Aorta (tissue), 5 donors: Measurements from ENCODE around the gene EDC3. TPM values are rescaled to one million over a fixed set of nuclear protein-coding genes. Genes with fewer than 3 reads are reported as not detected.
"Not testable (repeated sequence)": the region's sequence is repeated elsewhere in the genome, so short reads cannot be mapped to it uniquely, and the experiment has no call there.

ENCODE experiments used
- ATAC-seq: fragments of 200-7000 bp; cut with Tn5 transposase; one replicate; pipeline ENCODE4 v1.9.1; 2022; ENCODE audit warnings: moderate library complexity; ENCODE audit not compliant: low FRiP score
- DNase-seq, 2 donors: peaks; one replicate each; pipeline ENCODE4 v3.0.0-alpha.2; 2020
- H3K27ac ChIP-seq, 2 donors: one replicate each; pipeline ENCODE4 v1.5.1; 2013; ENCODE audit warnings: low read length in 2 of 2, mild to moderate bottlenecking in 2 of 2, moderate library complexity in 2 of 2, control low read depth in 1 of 2, inconsistent platforms in 1 of 2, low read depth in 1 of 2
- H3K27me3 ChIP-seq, 2 donors: one replicate each; pipeline ENCODE4 v1.6.1; 2013; ENCODE audit warnings: control low read depth in 1 of 2, low read length in 1 of 2, mild to moderate bottlenecking in 1 of 2, moderate library complexity in 1 of 2; ENCODE audit not compliant: insufficient read depth in 2 of 2, control insufficient read depth in 1 of 2
- H3K36me3 ChIP-seq, 2 donors: one replicate each; pipeline ENCODE4 v1.6.1; 2013; ENCODE audit warnings: control low read depth in 1 of 2, low read length in 1 of 2, mild to moderate bottlenecking in 1 of 2; ENCODE audit not compliant: insufficient read depth in 2 of 2, control insufficient read depth in 1 of 2
- H3K4me1 ChIP-seq, 2 donors: one replicate each; pipeline ENCODE4 v1.6.1; 2013; ENCODE audit warnings: low read length in 2 of 2, control low read depth in 1 of 2, mild to moderate bottlenecking in 1 of 2, moderate library complexity in 1 of 2; ENCODE audit not compliant: insufficient read depth in 2 of 2, control insufficient read depth in 1 of 2
- H3K4me3 ChIP-seq, 2 donors: one replicate each; pipeline ENCODE4 v1.5.1; 2013; ENCODE audit warnings: low read length in 2 of 2, control low read depth in 1 of 2, mild to moderate bottlenecking in 1 of 2
- H3K9me3 ChIP-seq: one replicate; pipeline ENCODE4 v1.6.1; 2013; ENCODE audit warnings: mild to moderate bottlenecking, low read length; ENCODE audit not compliant: control insufficient read depth
- WGBS, 2 donors: extraction: QIAGEN DNeasy Blood & Tissue Kit; methylation state at CpG; one replicate each; pipeline ENCODE4 v1.1.7; 2013; 5-methylcytosine and 5-hydroxymethylcytosine counted together
- intact Hi-C, 2 donors: fragments of 100-400 bp; cut with DNase I; formaldehyde crosslinking; loops; one replicate each; pipeline versions ENCODE4 v1.14.2 to v1.15.0; 2022
- polyA plus RNA-seq, 2 donors: library from polyadenylated mRNA; stranded (reverse); fragments of 200-250 nt; gene quantifications; one replicate each; pipeline ENCODE4 v1.2.3, GENCODE V29; 2013
- total RNA-seq, 2 donors: library from RNA; stranded (reverse); fragmentation: NEBNext Ultra II Directional; extraction: Animal tissue kit (Norgen Biotek cat#: 25700); gene quantifications; one replicate each; pipeline ENCODE4 v1.2.1, GENCODE V29; 2021
- donor health status: healthy with polysubstance abuse.
- donor health status: Bipolar disorder and iron deficiency.
- donor health status: DM: no; HTN: no; CAD: no.
- donor health status: DM: no; HTN: no; CAD: no.
- donor health status: DM: yes; HTN: yes; CAD: no.

The EDC3 gene
- total and polyA plus RNA-seq, 4 donors = 13.4 to 30.8 (median 24.2) TPM

DNA sequence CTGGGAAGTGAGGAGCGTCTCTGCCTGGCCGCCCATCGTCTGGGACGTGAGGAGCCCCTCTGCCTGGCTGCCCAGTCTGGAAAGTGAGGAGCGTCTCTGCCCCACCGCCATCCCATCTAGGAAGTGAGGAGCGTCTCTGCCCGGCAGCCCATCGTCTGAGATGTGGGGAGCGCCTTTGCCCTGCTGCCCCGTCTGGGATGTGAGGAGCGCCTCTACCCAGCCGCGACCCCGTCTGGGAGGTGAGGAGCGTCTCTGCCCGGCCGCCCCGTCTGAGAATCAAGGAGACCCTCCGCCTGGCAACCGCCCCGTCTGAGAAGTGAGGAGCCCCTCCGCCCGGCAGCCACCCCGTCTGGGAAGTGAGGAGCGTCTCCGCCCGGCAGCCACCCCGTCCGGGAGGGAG lies 32.9 kb upstream of the EDC3 start:
- H3K9me3 ChIP-seq, H3K4me3 ChIP-seq, H3K36me3 ChIP-seq, intact Hi-C loops, H3K27ac ChIP-seq, ATAC-seq, H3K27me3 ChIP-seq, H3K4me1 ChIP-seq: not testable (repeated sequence)
- WGBS, 2 donors = 77 to 82% methylated on average over 18 to 25 of the region's 30 CpGs
- peak in 1 of 2 donors; percentile 22 for DNase-seq

DNA sequence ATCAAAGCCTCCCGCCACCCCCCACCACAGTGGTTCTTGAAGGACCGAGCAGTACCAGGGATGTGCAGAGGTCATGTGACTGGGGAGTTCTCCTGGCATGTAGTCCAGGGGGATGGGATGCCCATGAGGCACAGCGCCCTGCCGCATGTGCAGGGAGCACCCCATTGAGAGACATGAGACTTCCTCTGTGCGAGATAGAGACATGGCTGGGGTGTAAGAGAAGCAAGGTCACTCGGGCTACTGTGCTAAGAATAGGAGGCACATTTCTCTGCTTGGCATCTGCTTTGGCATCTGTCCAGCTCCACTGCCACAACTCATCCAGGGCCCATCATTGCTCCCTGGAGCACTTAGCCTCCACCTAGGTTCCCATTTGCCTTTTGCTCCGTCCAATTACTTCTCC lies 31.9 kb upstream of the EDC3 start:
- 59 to 62% methylated on average over 7 of the region's 7 CpGs for WGBS, 2 donors

DNA sequence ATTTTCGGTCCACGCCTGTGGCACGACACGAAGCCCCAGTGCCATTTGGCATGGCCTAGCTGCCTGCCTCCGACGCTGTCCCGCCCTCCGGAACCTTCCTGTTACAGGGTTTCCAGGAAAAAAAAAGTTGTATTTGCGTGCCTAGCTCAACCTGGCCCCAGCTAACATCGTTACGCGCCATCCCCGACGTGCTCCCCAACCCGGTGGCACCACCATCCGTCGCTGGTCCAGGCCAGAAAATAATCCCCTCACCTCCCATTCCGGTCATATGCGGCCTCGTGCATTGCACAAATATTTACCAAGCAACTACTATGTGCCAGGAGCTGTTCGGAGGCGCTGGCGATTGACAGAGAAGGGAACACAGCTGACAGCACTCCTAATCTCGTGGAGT lies 30.9 kb upstream of the EDC3 start:
- Histone ChIP-seq H3K4me1 (no peaks in the 10 kb centered on the region), H3K27me3 (no peaks in the 10 kb centered on the region), H3K9me3 (no peaks in the 10 kb centered on the region), H3K36me3 (no peaks in the 10 kb centered on the region), H3K4me3 (peak overlapping the region in 1 of 2 donors; percentile 66), H3K27ac (no peak overlapping the region)
- intact Hi-C loops = no loop called here
- DNase-seq = no peak
- no peak for ATAC-seq
- WGBS, 2 donors = 24 to 32% methylated on average over 24 of the region's 24 CpGs

More for the DNA sequence above, 31.9 kb upstream of the EDC3 start:
- DNase-seq (no peak), ATAC-seq (no peak)
- no peak overlapping the region for H3K4me3 ChIP-seq
- no peaks in the 10 kb centered on the region for H3K4me1 ChIP-seq
- no peaks in the 10 kb centered on the region for H3K27me3 ChIP-seq
- no peaks in the 10 kb centered on the region for H3K9me3 ChIP-seq
- intact Hi-C loops = no loop called here
- no peak overlapping the region for H3K27ac ChIP-seq
- no peaks in the 10 kb centered on the region for H3K36me3 ChIP-seq

DNA sequence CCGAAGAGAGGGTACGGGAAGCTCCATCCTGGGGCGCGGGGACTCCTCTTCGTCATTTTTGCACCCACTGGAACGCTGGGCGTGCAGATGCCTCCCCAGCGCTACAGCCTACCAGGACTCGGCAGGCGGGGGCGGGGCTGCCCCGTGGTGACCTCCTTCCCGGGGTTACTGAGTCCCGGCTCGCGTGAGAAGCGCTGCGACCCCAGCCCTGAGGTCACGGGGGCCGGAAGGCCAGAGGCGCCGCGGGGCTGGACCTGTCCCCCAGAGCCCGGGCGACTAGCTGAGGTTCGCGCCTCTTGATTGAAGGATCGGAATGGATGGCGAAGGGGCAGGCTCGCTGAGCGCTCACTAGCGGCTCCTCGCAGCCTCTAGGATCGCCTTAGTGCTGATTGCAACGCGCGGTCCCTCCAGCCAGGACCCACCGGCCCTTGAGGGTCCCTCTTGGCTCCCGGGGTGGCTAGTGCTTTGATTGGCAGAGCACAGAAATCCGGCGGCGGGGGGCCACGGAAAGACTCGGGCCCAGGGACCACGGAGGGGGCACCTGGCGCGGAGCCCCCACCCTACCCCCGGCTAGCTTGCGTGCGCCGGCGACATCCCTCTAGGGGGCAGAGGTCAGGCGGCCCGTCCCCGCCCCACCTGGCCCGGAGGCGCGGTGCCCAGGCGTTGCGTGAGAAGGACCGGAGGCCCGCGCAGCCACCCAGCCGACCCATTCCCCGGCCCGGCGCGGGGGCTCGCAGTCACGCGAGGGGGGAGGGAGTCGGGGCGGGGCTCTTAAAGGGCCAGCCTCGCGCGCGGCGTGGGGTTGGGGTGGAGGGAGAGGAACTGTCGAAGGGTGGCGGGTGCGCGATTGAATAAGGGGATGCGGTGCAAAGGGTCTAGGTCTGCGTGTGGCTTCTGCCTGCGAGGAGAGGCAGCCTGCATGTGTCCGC lies 30.3 kb upstream of the EDC3 start:
- no peaks in the 10 kb centered on the region for H3K4me1 ChIP-seq

DNA sequence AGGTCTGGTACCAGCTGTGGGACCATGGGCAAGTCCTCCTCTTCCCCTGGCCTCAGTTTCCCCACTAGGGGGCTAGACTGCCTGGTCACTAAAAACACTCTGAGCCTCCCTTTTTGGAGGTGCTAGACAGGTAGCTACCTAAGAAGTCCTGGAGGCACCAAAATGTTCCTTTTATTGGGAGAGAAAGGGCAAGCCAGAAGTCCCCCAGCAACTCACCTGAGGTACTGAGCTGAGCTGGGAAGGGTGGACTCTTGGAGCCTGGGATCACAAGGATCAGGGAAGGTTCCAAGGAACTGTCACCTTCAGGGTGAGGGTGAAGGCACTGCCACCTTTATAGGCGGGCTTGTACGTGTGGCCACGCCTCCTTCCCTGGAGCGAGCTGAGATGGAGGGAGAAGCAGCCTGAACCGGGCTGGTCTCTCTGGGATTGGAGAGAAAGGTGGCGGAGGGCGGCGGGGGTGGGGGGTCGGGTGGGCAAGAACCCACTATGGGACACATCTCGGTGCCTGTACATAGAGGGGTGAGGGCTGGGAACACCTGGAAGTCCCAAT lies 29.5 kb upstream of the EDC3 start, which contains the start of gene CYP1A1:
CYP1A1 (minus strand) TSS at position 304 of the 550 bp plus-strand sequence. CDS start 2,431 bp downstream, outside the sequence.
- DNase-seq (no peak), ATAC-seq (peak; percentile 63)
- intact Hi-C loops = no loop called here
- Histone ChIP-seq H3K36me3 (no peaks in the 10 kb centered on the region), H3K4me1 (no peaks in the 10 kb centered on the region), H3K27ac (no peak within 1 kb of the TSS), H3K9me3 (no peaks in the 10 kb centered on the region), H3K4me3 (peak within 1 kb of the TSS; percentile 36 to 66), H3K27me3 (no peaks in the 10 kb centered on the region)
- 1% methylated on average over 10 of the region's 10 CpGs for WGBS, 2 donors

More for the DNA sequence above, 30.3 kb upstream of the EDC3 start:
- Histone ChIP-seq H3K9me3 (no peaks in the 10 kb centered on the region), H3K4me3 (peak overlapping the region; percentile 36 to 66), H3K27ac (no peak overlapping the region), H3K36me3 (no peaks in the 10 kb centered on the region), H3K27me3 (no peaks in the 10 kb centered on the region)
- WGBS, 2 donors = 1% methylated on average over 82 to 86 of the region's 86 CpGs
- DNase-seq (peak; percentile 51 to 85), ATAC-seq (peak; percentile 73)
- intact Hi-C loops = no loop called here

DNA sequence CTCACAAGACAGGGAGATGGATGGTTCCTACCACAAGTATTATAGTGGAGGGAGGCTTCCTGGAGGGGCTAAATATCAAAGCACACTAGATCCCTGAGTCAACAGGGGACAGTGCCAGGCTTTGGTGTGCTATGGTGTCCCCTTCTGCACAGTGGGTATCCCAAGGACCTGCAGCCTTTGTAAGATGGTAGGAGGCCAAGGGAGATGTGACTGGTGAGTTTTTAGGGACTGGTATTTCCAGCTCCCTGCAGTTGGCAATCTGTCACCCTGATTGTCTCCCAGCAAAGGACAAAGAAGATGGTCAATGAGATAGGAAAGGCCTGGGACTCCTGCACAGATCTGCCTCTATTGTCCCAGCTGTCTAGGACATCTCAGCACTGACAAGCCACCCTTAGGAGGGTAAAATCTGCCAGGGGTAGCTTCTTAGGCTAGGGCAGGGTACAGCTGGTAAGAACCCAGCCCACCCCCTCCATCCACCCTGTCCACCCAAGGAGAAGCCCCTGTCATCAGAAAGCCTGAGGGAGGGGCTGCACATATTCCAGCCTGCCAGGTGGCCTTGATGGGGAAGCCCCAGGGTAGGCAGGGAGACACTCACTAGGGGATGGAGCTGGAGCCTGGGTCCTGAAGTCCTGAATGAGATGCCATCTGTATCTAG lies 28.9 kb upstream of the EDC3 start:
- ATAC-seq (peak; percentile 21), DNase-seq (no peak)
- Histone ChIP-seq H3K36me3 (no peaks in the 10 kb centered on the region), H3K4me3 (no peak overlapping the region), H3K27me3 (no peaks in the 10 kb centered on the region), H3K4me1 (no peaks in the 10 kb centered on the region), H3K9me3 (no peaks in the 10 kb centered on the region), H3K27ac (no peak overlapping the region)
- intact Hi-C loops = no loop called here

DNA sequence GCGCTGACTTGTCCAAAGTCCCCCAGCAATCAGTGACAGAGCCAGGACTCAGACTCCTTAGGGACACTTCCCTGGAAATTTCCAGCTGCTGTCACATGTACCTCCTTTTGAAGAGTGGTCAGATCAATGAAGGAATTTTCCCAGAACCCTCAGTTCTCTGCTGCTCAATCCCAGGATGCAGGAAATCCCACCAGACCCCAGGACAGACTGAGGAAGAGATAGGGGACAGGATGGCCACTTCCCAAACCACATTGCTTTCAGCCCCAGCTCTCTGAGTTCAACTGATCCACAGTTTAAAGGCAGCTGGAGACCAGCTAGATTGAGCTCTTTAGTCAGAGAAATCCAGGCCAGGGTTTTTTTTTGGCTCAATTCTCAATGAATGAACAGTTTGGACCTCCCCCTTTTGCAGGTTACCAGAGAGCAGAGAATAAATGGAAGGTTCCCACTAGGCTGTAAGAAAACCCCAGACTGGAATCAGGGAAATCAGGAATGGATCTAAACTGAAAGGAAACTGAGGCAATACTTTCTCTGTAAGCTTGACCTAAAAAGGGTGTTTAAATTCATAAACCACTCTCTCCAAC lies 28.0 kb upstream of the EDC3 start:
- Histone ChIP-seq H3K27ac (no peak overlapping the region), H3K36me3 (no peaks in the 10 kb centered on the region), H3K4me1 (no peaks in the 10 kb centered on the region), H3K9me3 (no peaks in the 10 kb centered on the region), H3K4me3 (no peak overlapping the region), H3K27me3 (no peaks in the 10 kb centered on the region)
- ATAC-seq (peak; percentile 68), DNase-seq (no peak)
- intact Hi-C loops = no loop called here
- 74 to 88% methylated on average over 1 of the region's 1 CpG for WGBS, 2 donors

DNA sequence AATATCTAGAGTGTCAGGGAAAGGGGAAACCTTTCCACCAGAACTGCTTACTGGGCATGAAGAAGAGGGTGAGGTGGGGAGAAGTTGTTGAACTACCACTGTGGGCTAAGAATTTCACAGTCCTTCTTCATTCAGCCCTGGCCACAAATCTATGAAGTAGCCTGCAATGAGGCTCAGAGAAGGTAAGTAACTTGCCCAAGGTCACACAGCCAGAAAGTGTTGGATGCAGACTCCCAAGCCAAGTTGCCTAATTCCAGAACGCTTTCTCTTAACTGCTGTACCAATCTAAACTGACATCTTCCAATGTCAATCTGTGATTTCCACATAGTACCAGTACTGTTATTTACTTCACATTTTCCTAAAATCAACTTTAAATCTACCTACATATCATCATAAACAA lies 27.4 kb upstream of the EDC3 start:
- 68 to 70% methylated on average over 1 of the region's 1 CpG for WGBS, 2 donors
- Histone ChIP-seq H3K4me3 (no peak overlapping the region), H3K27me3 (no peaks in the 10 kb centered on the region), H3K4me1 (no peaks in the 10 kb centered on the region), H3K9me3 (no peaks in the 10 kb centered on the region), H3K27ac (no peak overlapping the region), H3K36me3 (no peaks in the 10 kb centered on the region)
- intact Hi-C loops = no loop called here
- DNase-seq (no peak), ATAC-seq (no peak)
